BLaER1 (cell line): ENCODE results near the gene SETD2.

Experiments used
- H3K27ac ChIP-seq: shearing (Covaris generic); formaldehyde crosslinking; 2 replicates; pipeline ENCODE4 v1.8.1; 2022
- H3K27me3 ChIP-seq: shearing (Covaris generic); formaldehyde crosslinking; 2 replicates; pipeline ENCODE4 v1.8.1; 2022
- H3K36me3 ChIP-seq: shearing (Covaris generic); formaldehyde crosslinking; 2 replicates; pipeline ENCODE4 v1.8.1; 2022
- H3K4me1 ChIP-seq: shearing (Covaris generic); formaldehyde crosslinking; 2 replicates; pipeline ENCODE4 v1.8.1; 2022
- H3K4me2 ChIP-seq: shearing (Covaris generic); formaldehyde crosslinking; 2 replicates; pipeline ENCODE4 v1.8.1; 2022
- H3K4me3 ChIP-seq: shearing (Covaris generic); formaldehyde crosslinking; 2 replicates; pipeline ENCODE4 v1.8.1; 2022
- H3K9ac ChIP-seq: shearing (Covaris generic); formaldehyde crosslinking; 2 replicates; pipeline ENCODE4 v1.8.1; 2022
- H3K9me3 ChIP-seq: shearing (Covaris generic); formaldehyde crosslinking; 2 replicates; pipeline ENCODE4 v1.8.1; 2022
- H4K20me1 ChIP-seq: shearing (Covaris generic); formaldehyde crosslinking; 2 replicates; pipeline ENCODE4 v1.8.1; 2022
- Cebpa-rat ChIP-seq: shearing (Covaris generic); IDR thresholded peaks from 2 replicates; pipeline ENCODE4 v1.8.1; 2022

SETD2 gene

GRCh38 chr3:47000922-47001730 lies 162.8 kb downstream of the SETD2 start:
- H4K20me1 ChIP-seq = no peaks in the 10 kb centered on the region
- H3K4me1 ChIP-seq = peaks cover 42% of the 10 kb centered on the region
- H3K27me3 ChIP-seq = no peaks in the 10 kb centered on the region
- H3K9ac ChIP-seq = peak overlapping the region; percentile 53; the same call in 1 of the 2 replicates
- no peak for TF ChIP-seq Cebpa-rat
- H3K36me3 ChIP-seq = peaks cover 84% of the 10 kb centered on the region
- peak overlapping the region; percentile 60 for H3K27ac ChIP-seq
- H3K4me2 ChIP-seq = no peak overlapping the region
- no peaks in the 10 kb centered on the region for H3K9me3 ChIP-seq
- H3K4me3 ChIP-seq = no peak overlapping the region

- H3K27ac ChIP-seq = peak overlapping the region; percentile 60
- peaks cover 84% of the 10 kb centered on the region for H3K36me3 ChIP-seq
- no peaks in the 10 kb centered on the region for H3K27me3 ChIP-seq
These were observed 163.6 kb downstream of the SETD2 start for GRCh38 chr3:47000198-47000815.

GRCh38 chr3:46999516-47000197 lies 164.3 kb downstream of the SETD2 start:
- H3K4me3 ChIP-seq = no peak overlapping the region
- H3K9ac ChIP-seq = no peak overlapping the region
- H3K9me3 ChIP-seq = no peaks in the 10 kb centered on the region
- peak overlapping the region; percentile 72; the same call in 1 of the 2 replicates for H3K27ac ChIP-seq
- H3K27me3 ChIP-seq = no peaks in the 10 kb centered on the region
- H4K20me1 ChIP-seq = no peaks in the 10 kb centered on the region
- H3K4me1 ChIP-seq = peaks cover 45% of the 10 kb centered on the region
- TF ChIP-seq Cebpa-rat = no peak
- no peak overlapping the region for H3K4me2 ChIP-seq
- peaks cover 84% of the 10 kb centered on the region for H3K36me3 ChIP-seq

More at GRCh38 chr3:47000198-47000815, 163.6 kb downstream of the SETD2 start:
- TF ChIP-seq Cebpa-rat = no peak
- Histone ChIP-seq H4K20me1 (no peaks in the 10 kb centered on the region), H3K9me3 (no peaks in the 10 kb centered on the region), H3K9ac (peak overlapping the region; percentile 53), H3K4me3 (no peak overlapping the region), H3K4me1 (peaks cover 45% of the 10 kb centered on the region), H3K4me2 (no peak overlapping the region)

DNA sequence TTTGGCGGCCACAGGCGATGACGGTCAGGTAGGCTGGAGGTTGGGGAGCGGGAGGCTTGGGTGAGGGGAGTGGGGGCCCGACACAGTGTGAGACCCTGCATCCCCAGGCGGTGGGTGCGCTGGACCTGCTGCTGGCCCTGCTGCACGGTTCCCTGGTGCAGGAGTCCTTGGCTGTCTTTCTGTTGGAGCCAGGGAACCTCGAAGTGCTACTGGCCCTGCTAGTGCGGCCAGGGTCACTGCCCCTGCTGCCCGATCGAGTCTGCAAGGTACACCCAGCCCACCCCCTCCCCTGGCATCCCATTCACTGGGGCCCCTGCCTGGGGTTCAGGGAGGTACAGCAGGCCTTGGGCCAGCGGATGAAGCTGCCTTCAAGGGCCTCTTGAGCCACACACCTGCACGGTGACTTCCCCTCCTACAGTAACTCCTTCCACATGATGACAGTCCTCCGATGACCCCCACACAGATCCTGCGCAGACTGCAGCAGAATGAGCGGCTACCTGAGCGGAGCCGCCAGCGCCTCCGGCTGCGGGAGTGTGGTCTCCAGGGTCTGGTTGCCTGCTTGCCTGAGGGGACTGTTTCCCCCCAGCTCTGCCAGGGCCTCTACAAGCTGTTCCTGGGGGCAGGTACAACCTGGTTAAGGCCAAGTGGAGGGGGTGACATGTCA lies 164.9 kb downstream of the SETD2 start:
- H3K4me1 ChIP-seq = peaks cover 45% of the 10 kb centered on the region
- peaks cover 82% of the 10 kb centered on the region for H3K36me3 ChIP-seq
- no peak overlapping the region for H3K9ac ChIP-seq
- no peak overlapping the region for H3K4me3 ChIP-seq
- no peaks in the 10 kb centered on the region for H4K20me1 ChIP-seq
- no peaks in the 10 kb centered on the region for H3K9me3 ChIP-seq
- TF ChIP-seq Cebpa-rat = no peak
- no peaks in the 10 kb centered on the region for H3K27me3 ChIP-seq
- H3K4me2 ChIP-seq = peak overlapping the region; percentile 75
- peak overlapping the region; percentile 72; the same call in 1 of the 2 replicates for H3K27ac ChIP-seq

- TF ChIP-seq Cebpa-rat = no peak
- Histone ChIP-seq H3K27me3 (no peaks in the 10 kb centered on the region), H3K4me3 (no peak overlapping the region), H3K4me1 (peaks cover 45% of the 10 kb centered on the region), H4K20me1 (no peaks in the 10 kb centered on the region), H3K9ac (peak overlapping the region; percentile 28; the same call in 1 of the 2 replicates), H3K4me2 (peak overlapping the region; percentile 75), H3K9me3 (no peaks in the 10 kb centered on the region), H3K36me3 (peaks cover 82% of the 10 kb centered on the region), H3K27ac (peak overlapping the region; percentile 72)
These were observed 165.6 kb downstream of the SETD2 start for GRCh38 chr3:46998121-46998851.

GRCh38 chr3:46997453-46998091 lies 166.3 kb downstream of the SETD2 start:
- Histone ChIP-seq H3K27ac (peak overlapping the region; percentile 72), H3K4me2 (peak overlapping the region; percentile 75), H3K36me3 (peaks cover 82% of the 10 kb centered on the region), H3K4me1 (peaks cover 49% of the 10 kb centered on the region), H3K9me3 (no peaks in the 10 kb centered on the region), H3K9ac (0 out of 2 replicates have a peak overlapping the region, but pooled peaks have one; percentile 28), H4K20me1 (no peaks in the 10 kb centered on the region), H3K27me3 (no peaks in the 10 kb centered on the region), H3K4me3 (no peak overlapping the region)
- TF ChIP-seq Cebpa-rat = no peak

GRCh38 chr3:46996689-46997452 lies 167.0 kb downstream of the SETD2 start:
- Histone ChIP-seq H3K27ac (peak overlapping the region; percentile 72), H3K4me1 (peaks cover 56% of the 10 kb centered on the region), H3K4me3 (no peak overlapping the region), H3K9ac (peak overlapping the region; percentile 38; the same call in 1 of the 2 replicates), H3K36me3 (peaks cover 82% of the 10 kb centered on the region), H3K9me3 (no peaks in the 10 kb centered on the region), H3K27me3 (no peaks in the 10 kb centered on the region), H3K4me2 (peak overlapping the region; percentile 75), H4K20me1 (no peaks in the 10 kb centered on the region)
- TF ChIP-seq Cebpa-rat = no peak
